ENCODE data around the gene RPL32.
"Not testable (repeated sequence)": the region's sequence is repeated elsewhere in the genome, so short reads cannot be mapped to it uniquely, and the experiment has no call there.

RPL32 gene

GRCh38 chr3:12797892-12798558, 43.3 kb downstream of the RPL32 start:
- peak overlapping the region; percentile 97; the same call in 1 of the 2 replicates for H3K4me2 ChIP-seq

GRCh38 chr3:12797124-12797891, 44.1 kb downstream of the RPL32 start:
- 0 out of 2 replicates have a peak, but pooled peaks cover 8% of the 10 kb centered on the region for H4K20me1 ChIP-seq
- H3K9me3 ChIP-seq, result no peaks in the 10 kb centered on the region
- H3K4me1 ChIP-seq, result peaks cover 38% of the 10 kb centered on the region
- H3K27me3 ChIP-seq, result no peaks in the 10 kb centered on the region
- no peak for TF ChIP-seq Cebpa-rat (IDR thresholded peaks at IDR 0.05)
- no peak overlapping the region for H3K27ac ChIP-seq
- peak overlapping the region; percentile 75 for H3K4me3 ChIP-seq
- no peak overlapping the region for H3K9ac ChIP-seq
- H3K36me3 ChIP-seq, result no peaks in the 10 kb centered on the region
- H3K4me2 ChIP-seq, result peak overlapping the region; percentile 97

More at GRCh38 chr3:12797892-12798558, 43.3 kb downstream of the RPL32 start:
- no peaks in the 10 kb centered on the region for H3K9me3 ChIP-seq
- no peak overlapping the region for H3K4me3 ChIP-seq
- H3K9ac ChIP-seq, result no peak overlapping the region
- 0 out of 2 replicates have a peak, but pooled peaks cover 8% of the 10 kb centered on the region for H4K20me1 ChIP-seq
- no peak for TF ChIP-seq Cebpa-rat (IDR thresholded peaks at IDR 0.05)
- H3K36me3 ChIP-seq, result no peaks in the 10 kb centered on the region
- H3K27me3 ChIP-seq, result no peaks in the 10 kb centered on the region
- H3K27ac ChIP-seq, result 0 out of 2 replicates have a peak overlapping the region, but pooled peaks have one; percentile 6
- peaks cover 38% of the 10 kb centered on the region for H3K4me1 ChIP-seq

DNA sequence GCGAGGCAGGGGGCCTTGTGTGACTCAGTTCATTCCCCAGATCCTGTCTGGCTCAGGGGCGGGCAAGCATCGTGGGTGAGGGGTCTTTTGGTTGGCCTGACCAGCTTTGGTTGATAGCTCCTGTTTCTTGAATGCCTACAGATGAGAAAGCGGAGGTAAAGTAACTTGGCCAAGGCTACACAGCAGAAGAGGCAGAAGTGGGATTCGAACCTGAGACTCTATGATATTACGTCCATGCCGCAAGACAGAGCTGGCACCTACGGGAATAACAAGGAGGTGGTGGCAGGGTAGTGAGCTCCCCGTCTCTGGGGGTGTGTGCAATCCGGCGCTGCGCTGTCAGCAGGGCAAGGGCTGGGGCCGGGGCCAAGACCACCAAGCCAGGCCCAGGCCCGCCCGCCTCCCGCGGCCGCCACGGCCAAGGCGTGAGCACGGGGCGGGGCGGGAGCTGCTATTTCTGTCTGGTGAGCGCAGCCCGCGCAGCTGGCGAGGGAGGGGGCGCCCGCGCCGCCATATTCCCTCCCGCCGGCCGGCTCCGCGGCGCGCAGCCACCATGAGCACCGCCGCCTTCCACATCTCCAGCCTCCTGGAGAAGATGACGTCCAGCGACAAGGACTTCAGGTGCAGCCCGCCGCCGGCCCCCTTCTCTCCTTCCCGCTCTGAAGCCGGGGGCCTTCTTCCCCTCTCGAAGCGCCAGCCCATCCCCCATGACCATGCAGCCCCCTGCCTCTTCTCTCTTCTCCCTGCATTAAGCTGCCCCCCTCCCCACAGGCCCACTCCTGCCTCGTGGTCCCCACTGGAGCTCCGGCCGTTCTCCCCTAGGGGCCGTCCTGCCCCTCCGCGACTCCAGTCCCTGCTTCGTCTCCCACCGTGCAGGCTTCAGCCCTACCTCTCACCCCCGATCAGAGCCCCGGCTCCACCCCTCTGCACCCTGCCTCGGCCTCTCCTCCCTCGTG, 44.9 kb downstream of the RPL32 start, which contains the start of gene CAND2:
Gene CAND2, plus strand, starts transcription at position 510 of the 953 bp plus-strand sequence. Its CDS starts 41 bp downstream, at position 551.
- TF ChIP-seq Cebpa-rat (IDR thresholded peaks at IDR 0.05), result no peak
- peak within 1 kb of the TSS; percentile 75 for H3K4me3 ChIP-seq
- H3K36me3 ChIP-seq, result no peaks in the 10 kb centered on the region
- no peaks in the 10 kb centered on the region for H3K9me3 ChIP-seq
- peaks cover 38% of the 10 kb centered on the region for H3K4me1 ChIP-seq
- H3K9ac ChIP-seq, result peak within 1 kb of the TSS; percentile 79
- no peaks in the 10 kb centered on the region for H3K27me3 ChIP-seq
- 0 out of 2 replicates have a peak, but pooled peaks cover 8% of the 10 kb centered on the region for H4K20me1 ChIP-seq
- peak within 1 kb of the TSS; percentile 84 for H3K27ac ChIP-seq
- peak within 1 kb of the TSS; percentile 97 for H3K4me2 ChIP-seq

DNA sequence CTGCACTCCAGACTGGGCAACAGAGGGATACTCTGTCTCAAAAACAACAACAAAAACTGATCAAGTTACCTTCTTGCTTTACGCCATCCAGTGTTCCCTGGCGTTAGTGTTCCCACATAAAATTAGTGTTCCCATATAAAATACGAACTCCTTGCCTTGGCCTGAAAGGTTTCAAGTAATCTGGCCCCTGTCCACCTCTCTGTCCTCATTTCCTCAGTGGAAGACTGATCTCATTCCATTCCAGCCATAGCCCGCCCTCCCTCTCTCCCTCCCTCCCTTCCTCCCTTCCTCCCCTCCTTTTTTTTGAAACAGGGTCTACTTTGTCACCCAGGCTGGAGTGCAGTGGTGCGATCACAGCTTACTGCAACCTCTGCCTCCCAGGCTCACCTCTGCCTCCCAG, 47.7 kb downstream of the RPL32 start:
- Histone ChIP-seq H3K4me1 (peaks cover 38% of the 10 kb centered on the region), H3K9me3 (no peaks in the 10 kb centered on the region), H4K20me1 (0 out of 2 replicates have a peak, but pooled peaks cover 7% of the 10 kb centered on the region), H3K36me3 (no peaks in the 10 kb centered on the region), H3K9ac (no peak overlapping the region), H3K27ac (no peak overlapping the region), H3K4me3 (no peak overlapping the region), H3K4me2 (no peak overlapping the region), H3K27me3 (no peaks in the 10 kb centered on the region)
- TF ChIP-seq Cebpa-rat (IDR thresholded peaks at IDR 0.05), result no peak

- no peaks in the 10 kb centered on the region for H4K20me1 ChIP-seq
- H3K4me2 ChIP-seq, result no peak overlapping the region
- no peak overlapping the region for H3K9ac ChIP-seq
- TF ChIP-seq Cebpa-rat (IDR thresholded peaks at IDR 0.05), result no peak
- peaks cover 18% of the 10 kb centered on the region for H3K4me1 ChIP-seq
- H3K9me3 ChIP-seq, result no peaks in the 10 kb centered on the region
- no peaks in the 10 kb centered on the region for H3K36me3 ChIP-seq
- no peak overlapping the region for H3K4me3 ChIP-seq
- no peaks in the 10 kb centered on the region for H3K27me3 ChIP-seq
- no peak overlapping the region for H3K27ac ChIP-seq
These were observed 49.9 kb downstream of the RPL32 start for GRCh38 chr3:12791430-12791829.

GRCh38 chr3:12787967-12788690, 53.2 kb downstream of the RPL32 start:
- not testable (repeated sequence) for H3K27ac ChIP-seq

DNA sequence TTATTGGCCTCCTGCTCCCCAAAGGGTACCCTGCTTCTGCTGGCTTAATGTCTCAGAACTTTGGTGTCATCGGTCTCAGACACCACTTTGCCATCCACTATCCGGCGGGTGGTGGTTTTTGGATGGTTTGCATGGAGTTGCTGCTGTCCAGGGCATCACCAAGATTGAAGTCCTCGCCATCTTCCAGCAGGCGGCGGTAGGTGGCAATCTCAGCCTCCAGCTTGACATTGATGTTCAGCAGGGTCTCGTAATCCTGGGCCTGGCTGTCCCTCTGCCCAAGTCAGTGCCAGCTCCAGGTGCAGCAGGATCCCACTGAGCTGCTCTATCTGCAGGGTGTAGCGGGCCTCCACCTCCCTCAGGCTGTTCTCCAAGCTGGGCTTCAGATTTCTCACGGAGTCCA, 54.0 kb downstream of the RPL32 start:
- H3K4me1 ChIP-seq, H3K27ac ChIP-seq, H3K9ac ChIP-seq, H3K27me3 ChIP-seq, H3K4me3 ChIP-seq, H4K20me1 ChIP-seq, H3K9me3 ChIP-seq, H3K4me2 ChIP-seq, H3K36me3 ChIP-seq: not testable (repeated sequence)

More at GRCh38 chr3:12787967-12788690, 53.2 kb downstream of the RPL32 start:
- not testable (repeated sequence) for H3K9ac ChIP-seq, H3K27me3 ChIP-seq, H4K20me1 ChIP-seq, H3K4me3 ChIP-seq, H3K36me3 ChIP-seq, H3K4me2 ChIP-seq, H3K9me3 ChIP-seq, H3K4me1 ChIP-seq

DNA sequence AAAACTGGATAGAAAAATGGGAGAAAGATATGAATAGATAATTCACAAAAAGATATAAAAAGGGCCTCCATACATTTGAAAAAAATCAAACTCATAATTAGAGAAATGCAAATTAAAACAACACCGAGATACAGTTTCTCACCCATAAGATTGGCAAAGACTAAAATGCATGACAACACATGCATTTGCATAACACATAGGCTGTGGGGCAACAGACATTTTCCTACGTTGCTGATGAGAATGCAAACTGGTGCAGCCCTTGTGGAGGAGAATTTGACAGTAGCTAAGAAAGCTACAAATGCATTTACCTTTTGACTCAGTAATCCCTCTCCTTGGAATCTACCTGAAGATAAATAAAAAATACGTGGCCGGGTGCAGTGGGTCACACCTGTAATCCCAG, 56.3 kb downstream of the RPL32 start:
- no peak overlapping the region for H3K9ac ChIP-seq
- H3K4me2 ChIP-seq, result no peak overlapping the region
- H3K9me3 ChIP-seq, result no peaks in the 10 kb centered on the region
- no peaks in the 10 kb centered on the region for H3K4me1 ChIP-seq
- no peaks in the 10 kb centered on the region for H3K27me3 ChIP-seq
- no peak overlapping the region for H3K4me3 ChIP-seq
- no peaks in the 10 kb centered on the region for H4K20me1 ChIP-seq
- TF ChIP-seq Cebpa-rat (IDR thresholded peaks at IDR 0.05), result no peak
- H3K36me3 ChIP-seq, result no peaks in the 10 kb centered on the region
- no peak overlapping the region for H3K27ac ChIP-seq
